HG03039 (cell line): ENCODE measurements around the gene KPNA1.
"Not testable (repeated sequence)": the region's sequence is repeated elsewhere in the genome, so short reads cannot be mapped to it uniquely, and the experiment has no call there.

Experiments
- ATAC-seq: cut with Tn5 transposase; IDR thresholded peaks from one replicate; pipeline ENCODE4 v1.9.1; 2021; ENCODE audit warnings: mild to moderate bottlenecking, moderate library complexity; ENCODE audit not compliant: unreplicated experiment

The KPNA1 gene

DNA sequence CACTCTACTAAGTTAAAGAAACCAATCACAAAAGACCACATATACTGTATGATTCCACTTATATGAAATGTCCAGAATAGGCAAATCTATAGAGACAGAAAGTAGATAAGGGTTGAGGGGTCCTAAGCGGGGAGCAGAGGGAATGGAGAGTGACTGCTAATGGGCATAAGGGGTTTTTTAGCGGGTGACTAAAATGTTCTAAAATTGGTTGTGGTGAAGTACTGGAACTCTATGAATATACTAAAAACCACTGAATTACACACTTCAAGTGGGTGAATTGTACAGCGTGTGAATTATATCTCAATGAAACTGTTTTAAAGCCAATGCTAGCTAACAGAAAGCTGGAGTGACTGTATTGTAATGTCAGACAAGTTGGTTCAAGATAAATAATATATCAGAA lies 33.3 kb downstream of the KPNA1 start:
- no peak for ATAC-seq

DNA sequence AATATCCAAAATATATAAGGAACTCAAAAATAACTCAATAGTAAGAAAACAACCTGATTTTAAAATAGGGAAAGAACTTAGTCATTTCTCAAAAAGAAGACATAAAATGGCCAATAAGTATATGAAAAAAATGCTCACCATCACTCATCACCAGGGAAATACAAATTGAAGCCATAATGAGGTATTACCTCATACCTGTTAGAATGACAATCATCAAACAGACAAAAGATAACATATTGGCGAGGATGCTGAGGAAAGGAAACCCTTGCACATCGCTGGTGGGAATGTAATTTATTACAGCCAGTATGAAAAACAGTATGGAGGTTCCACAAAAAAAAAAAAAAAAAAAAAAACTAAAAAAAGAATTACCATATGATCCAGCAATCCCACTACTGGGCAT lies 38.2 kb downstream of the KPNA1 start:
- no peak for ATAC-seq

GRCh38 chr3:122475316-122475715 lies 39.4 kb downstream of the KPNA1 start:
- no peak for ATAC-seq

GRCh38 chr3:122469659-122470058 lies 45.1 kb downstream of the KPNA1 start:
- no peak for ATAC-seq

DNA sequence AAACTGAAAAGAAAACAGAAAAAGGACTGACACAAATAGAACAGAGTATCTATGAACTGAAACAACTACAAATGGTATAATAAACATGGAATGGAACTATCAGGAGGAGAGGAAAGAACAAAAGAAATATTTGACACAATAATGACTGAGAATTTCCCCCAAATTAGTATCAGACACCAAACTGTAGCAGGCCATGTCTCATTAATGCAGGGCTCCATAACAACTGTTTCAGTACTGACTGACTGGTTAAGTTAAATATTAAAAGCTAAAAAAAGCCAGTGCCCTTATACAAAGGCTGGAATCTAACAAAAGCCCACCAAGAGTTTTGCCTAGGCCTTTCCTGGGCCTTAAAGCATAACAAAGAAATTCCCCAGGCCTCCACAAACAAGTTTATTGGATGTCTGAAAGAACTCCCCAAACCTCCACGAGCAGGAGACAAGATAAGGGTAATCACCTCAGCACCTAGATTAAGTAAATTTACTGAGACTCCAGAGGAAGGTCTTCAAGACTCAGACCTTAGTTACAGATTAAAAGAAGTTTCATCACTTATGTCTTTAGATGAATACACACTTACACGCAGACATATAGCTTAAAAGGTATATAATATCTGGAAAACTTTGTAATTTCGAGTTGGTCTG lies 45.7 kb downstream of the KPNA1 start:
- no peak for ATAC-seq

GRCh38 chr3:122466701-122467240 lies 48.0 kb downstream of the KPNA1 start:
- ATAC-seq, result no peak

DNA sequence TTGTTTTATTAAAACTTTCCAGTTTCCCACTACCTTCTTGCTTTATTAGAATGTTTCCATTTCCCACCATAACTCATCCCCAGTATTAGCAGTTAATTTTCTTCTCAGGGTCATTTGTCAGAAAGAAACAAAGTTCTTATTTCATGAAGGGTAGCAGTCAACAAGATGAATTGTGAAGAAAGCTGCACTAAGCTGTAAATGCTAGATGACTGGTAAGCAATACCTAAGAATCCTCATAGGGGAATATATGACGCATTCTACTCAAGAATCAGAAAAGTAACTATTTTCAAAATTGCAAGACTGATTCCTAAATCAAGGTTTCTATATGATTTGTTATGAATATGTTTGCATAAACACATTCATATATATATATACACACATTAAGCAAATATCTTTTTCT lies 50.1 kb downstream of the KPNA1 start:
- ATAC-seq, result no peak

DNA sequence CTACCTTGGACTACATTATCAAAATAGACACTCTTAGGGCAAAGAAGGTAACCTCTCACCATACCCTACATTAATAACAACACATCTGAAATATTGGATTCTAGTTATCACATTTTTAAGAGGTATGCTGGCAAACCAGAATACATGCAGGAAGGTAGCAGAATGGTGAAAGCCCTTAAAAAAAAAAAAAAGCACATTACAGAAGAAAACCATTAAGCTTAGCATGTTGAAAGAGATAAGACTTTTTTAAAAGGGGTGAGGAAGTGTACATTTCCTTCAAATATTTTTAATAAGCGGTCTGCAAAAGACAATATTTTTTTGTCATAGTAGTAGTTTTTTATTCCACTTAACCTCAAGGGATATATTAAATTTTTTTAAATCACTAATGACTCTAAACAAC lies 52.3 kb downstream of the KPNA1 start:
- no peak for ATAC-seq

GRCh38 chr3:122461806-122462205 lies 52.9 kb downstream of the KPNA1 start:
- no peak for ATAC-seq

GRCh38 chr3:122458992-122459391 lies 55.7 kb downstream of the KPNA1 start:
- ATAC-seq, result no peak

GRCh38 chr3:122457706-122458105 lies 57.0 kb downstream of the KPNA1 start:
- ATAC-seq, result no peak

DNA sequence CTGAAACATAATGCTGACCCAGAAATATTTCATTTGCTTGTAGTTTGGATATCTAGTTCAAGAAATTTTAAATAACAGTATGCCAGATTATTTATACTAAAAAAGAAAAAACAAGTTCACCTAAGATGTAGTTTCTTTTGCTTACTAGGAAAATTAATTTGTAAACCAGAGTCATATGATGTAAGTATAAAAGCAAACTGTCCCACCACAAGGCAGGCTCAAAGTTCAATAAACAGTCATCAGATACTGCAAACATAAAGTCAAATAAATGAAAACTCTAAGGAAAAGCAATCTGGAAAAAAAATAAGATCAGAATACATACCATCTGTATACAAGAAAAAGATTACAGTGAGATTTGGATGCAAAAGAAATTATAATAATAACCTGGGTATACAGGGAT lies 58.7 kb downstream of the KPNA1 start:
- no peak for ATAC-seq

DNA sequence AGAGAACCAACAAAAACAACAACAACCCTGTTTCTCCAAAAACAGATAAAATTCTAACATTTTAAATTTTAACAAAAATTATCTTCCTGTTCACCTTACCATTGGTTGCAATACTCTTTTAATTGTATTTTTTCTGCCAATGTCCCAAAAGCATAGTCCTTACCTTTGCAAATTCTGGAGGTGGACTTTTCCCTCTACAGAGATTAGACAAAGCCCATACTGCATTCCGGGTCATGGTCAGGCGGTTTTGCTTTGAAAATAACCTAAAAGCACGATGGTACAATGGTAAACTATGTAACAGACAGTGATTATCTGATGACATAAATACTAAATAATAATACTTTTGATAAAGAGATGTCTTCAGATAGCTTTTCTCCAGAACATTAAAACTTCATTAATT lies 63.4 kb downstream of the KPNA1 start:
- ATAC-seq, result no peak

- ATAC-seq, result not testable (repeated sequence)
These were observed 66.5 kb downstream of the KPNA1 start for GRCh38 chr3:122448218-122448617.

DNA sequence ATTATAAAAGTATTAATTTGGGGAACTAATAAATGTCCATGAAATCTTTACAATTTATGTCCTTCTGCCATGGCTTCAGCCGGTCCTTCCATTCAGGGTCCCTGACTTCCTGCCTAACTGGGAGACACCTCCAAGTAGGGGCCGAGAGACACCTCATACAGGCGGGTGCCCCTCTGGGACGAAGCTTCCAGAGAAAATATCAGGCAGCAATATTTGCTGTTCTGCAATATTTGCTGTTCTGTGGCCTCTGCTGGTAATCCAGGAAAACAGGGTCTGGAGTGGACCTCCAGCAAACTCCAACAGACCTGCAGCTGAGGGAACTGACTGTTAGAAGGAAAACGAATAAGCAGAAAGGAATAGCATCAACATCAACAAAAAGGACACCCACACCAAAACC lies 70.2 kb downstream of the KPNA1 start:
- not testable (repeated sequence) for ATAC-seq

DNA sequence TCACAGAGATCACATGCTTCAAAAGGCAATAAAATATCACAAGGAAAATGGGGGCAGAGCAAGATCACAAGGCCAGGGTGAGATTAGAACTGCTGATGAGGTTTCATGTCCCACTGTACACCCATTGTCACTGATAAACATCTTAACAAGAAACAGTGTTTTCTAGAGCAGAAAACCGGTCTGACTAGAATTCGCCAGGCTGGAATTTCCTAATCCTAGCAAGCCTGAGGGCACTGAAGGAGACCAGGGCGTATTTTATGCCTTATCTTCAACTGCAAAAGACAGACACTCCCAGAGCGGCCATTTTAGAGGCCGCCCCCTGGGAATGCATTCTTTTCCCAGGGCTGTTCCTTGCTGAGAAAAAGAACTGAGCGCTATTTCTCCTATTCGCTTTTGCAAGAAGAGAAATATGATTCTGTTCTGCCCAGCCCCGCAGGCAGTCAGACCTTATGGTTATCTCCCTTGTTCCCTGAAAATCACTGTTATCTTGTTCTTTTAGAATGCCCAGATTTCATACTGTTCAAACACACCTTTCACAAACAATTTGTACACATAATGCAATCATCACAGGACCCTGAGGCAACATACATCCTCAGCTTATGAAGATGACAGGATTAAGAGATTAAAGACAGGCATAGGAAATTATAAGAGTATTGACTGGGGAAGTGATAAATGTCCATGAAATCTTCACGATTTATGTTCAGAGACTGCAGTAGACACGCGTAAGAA lies 70.8 kb downstream of the KPNA1 start:
- ATAC-seq, result not testable (repeated sequence)

DNA sequence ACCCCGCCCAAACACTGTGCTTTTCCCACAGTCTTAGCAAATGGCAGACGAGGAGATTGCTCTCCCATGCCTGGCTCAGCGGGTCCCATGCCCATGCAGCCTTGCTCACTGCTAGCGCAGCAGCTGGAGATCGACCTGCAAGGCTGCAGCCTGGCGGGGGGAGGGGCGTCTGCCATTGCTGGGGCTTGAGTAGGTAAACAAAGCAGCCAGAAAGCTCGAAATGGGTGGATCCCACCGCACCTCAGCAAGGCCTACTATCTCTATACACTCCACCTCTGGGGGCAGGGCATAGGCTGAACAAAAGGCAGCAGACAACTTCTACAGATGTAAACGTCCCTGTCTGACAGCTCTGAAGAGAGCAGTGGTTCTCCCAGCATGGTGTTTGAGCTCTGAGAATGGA lies 71.6 kb downstream of the KPNA1 start:
- no peak for ATAC-seq

DNA sequence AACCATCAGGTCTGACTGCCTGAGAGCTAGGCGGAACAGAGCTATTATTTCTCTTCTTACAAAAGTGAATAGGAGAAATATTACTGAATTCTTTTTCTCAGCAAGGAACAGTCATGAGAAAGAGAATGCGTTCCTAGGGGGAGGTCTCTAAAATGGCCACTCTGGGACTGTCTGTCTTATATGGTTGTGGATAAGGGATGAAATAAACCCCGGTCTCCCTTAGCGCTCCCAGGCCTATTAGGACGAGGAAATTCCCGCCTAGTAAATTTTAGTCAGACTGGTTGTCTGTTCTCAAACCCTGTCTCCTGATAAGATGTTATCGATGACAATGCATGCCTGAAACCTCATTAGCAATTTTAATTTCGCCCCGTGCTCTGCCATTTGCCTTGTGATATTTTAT lies 78.8 kb downstream of the KPNA1 start:
- ATAC-seq, result no peak

- ATAC-seq, result no peak
These were observed 84.4 kb downstream of the KPNA1 start for GRCh38 chr3:122430371-122430770.

DNA sequence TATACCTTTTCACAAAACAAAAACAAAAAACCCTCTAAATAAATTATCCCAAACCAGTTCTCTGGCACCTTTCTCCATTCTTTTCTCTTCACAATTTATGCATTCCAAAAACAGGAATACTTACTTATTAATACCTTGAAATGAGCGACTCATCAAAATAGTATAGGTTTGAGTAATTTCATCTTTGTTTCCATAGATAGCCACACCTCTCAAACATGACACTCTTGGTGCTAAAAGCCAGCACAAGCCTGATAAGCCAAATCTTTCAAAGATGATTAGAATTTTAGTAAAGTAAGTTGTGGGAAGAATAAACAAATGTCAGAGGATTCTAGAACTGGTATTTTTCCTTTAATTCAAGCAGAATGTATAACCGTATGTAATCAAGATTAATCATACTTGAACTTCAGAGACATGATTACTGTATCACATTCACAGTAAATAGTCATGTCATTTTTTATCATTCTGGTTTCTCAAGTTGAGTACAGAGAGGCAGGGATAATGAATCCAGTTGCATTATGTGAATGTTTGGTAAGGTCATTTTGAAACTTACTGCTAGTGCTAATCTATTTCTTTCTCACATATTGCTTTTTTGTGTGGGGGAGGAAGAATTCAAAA lies 86.8 kb downstream of the KPNA1 start:
- peak; percentile 56 for ATAC-seq

- no peak for ATAC-seq
These were observed 92.9 kb downstream of the KPNA1 start for GRCh38 chr3:122421836-122422235.

- no peak for ATAC-seq
These were observed 93.6 kb downstream of the KPNA1 start for GRCh38 chr3:122421101-122421500.
